Gastrocnemius medialis (tissue), 4 donors: ENCODE data around the gene ZNRF3. TPM values are rescaled to one million over a fixed set of nuclear protein-coding genes. Genes with fewer than 3 reads are reported as not detected.

Source experiments
- ATAC-seq, 2 donors: fragments of 150-250 bp; one replicate each; pipeline ENCODE4 v1.9.1; 2016
- DNase-seq, 2 donors: peaks; one replicate each; pipeline ENCODE4 v3.0.0-alpha.2; 2019
- H3K27ac ChIP-seq, 4 donors: fragments of 200-600 bp; sonication (generic); 1 replicate in 1 of 4; 2 replicates in 3 of 4; pipeline ENCODE4 v1.5.1; 2016 to 2018; ENCODE audit warnings: mild to moderate bottlenecking in 2 of 4, moderate library complexity in 1 of 4
- H3K27me3 ChIP-seq, 3 donors: fragments of 200-600 bp; sonication (generic) in 2 of 3; 1 replicate in 1 of 3; 2 replicates in 2 of 3; pipeline versions ENCODE4 v1.5.1 to v1.6.0; 2016 to 2019; ENCODE audit warnings: mild to moderate bottlenecking in 1 of 3, moderate library complexity in 1 of 3
- H3K36me3 ChIP-seq, 2 donors: fragments of 200-600 bp; sonication (generic) in 1 of 2; one replicate each; pipeline ENCODE4 v1.5.1; 2017 to 2018
- H3K4me1 ChIP-seq, 2 donors: fragments of 200-600 bp; sonication (generic) in 1 of 2; one replicate each; pipeline ENCODE4 v1.5.1; 2016 to 2017; ENCODE audit warnings: mild to moderate bottlenecking in 2 of 2
- H3K4me3 ChIP-seq, 4 donors: fragments of 200-600 bp; sonication (generic) in 3 of 4; 1 replicate in 1 of 4; 2 replicates in 3 of 4; pipeline ENCODE4 v1.5.1; 2016 to 2019; ENCODE audit warnings: mild to moderate bottlenecking in 2 of 4
- H3K9me3 ChIP-seq, 3 donors: fragments of 200-600 bp; sonication (generic) in 2 of 3; 1 replicate in 1 of 3; 2 replicates in 2 of 3; pipeline ENCODE4 v1.5.1; 2016 to 2019
- POLR2A ChIP-seq, 2 donors: fragments of 450-650 bp; IDR thresholded peaks; one replicate each; pipeline ENCODE4 v1.6.1; 2017; ENCODE audit warnings: antibody characterized with exemption in 2 of 2, mild to moderate bottlenecking in 2 of 2, moderate library complexity in 2 of 2
- in situ Hi-C, 4 donors: fragments of 200-750 bp; cut with MboI; loops; one replicate each; pipeline versions ENCODE4 v1.15.0 to v1.8.0; 2017; ENCODE audit warnings: low sequenced_read_pairs in 4 of 4
- intact Hi-C: fragments of 100-400 bp; cut with DNase I; formaldehyde crosslinking; loops from one replicate; pipeline ENCODE4 v1.15.1; 2023; ENCODE audit warnings: low total_unique reads
- total RNA-seq, 4 donors: library from RNA; depleted of rRNA; stranded (reverse); fragments of >200 nt; gene quantifications; one replicate each; pipeline versions ENCODE4 v1.1.0 to v1.2.3, GENCODE V29; 2016
- TF ChIP-seq, protein P1 (sequence below), 5 experiments: fragments of 450-650 bp in 3 of 5; fragments of 200-600 bp in 2 of 5; sonication (generic) in 2 of 5; IDR thresholded peaks in 4 of 5; conservative IDR thresholded peaks in 1 of 5; 1 replicate in 4 of 5; 2 replicates in 1 of 5; pipeline ENCODE4 v1.5.1; 2016 to 2019; ENCODE audit warnings: antibody characterized with exemption in 5 of 5, mild to moderate bottlenecking in 3 of 5, moderate library complexity in 3 of 5

ZNRF3 gene
- total RNA-seq, 4 donors from 2014 or later: 7.8 to 19.1 (median 11.1) TPM

DNA sequence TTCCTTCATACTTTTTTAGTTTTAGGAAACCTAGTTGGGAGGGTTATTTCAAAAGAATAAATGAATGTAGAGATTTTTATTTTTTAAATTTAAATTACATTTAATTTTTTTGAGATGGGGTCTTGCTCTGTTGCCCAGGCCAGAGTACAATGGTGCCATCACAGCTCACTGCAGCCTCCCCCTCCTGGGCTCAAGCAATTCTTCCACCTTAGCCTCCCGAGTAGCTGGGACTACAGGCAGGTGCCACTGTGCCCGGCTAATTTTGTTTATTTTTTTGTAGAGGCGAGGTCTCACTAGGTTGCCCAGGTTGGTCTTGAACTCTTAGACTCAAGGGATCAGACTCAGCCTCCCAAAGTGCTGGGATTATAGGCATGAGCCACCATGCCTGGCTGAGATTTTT lies 32.6 kb downstream of the ZNRF3 start:
- intact Hi-C loops: no loop called here
- in situ Hi-C loops: no loop called here
- ATAC-seq (no peak), DNase-seq (no peak)
- Histone ChIP-seq H3K4me3 (no peak overlapping the region), H3K4me1 (peaks cover 46 to 49% of the 10 kb centered on the region in 2 donors), H3K9me3 (no peaks in the 10 kb centered on the region), H3K27me3 (no peaks in the 10 kb centered on the region), H3K27ac (no peak overlapping the region), H3K36me3 (no peaks in the 10 kb centered on the region)
- no peak for TF ChIP-seq POLR2A (IDR thresholded peaks at IDR 0.05)
- TF ChIP-seq, protein P1, sequence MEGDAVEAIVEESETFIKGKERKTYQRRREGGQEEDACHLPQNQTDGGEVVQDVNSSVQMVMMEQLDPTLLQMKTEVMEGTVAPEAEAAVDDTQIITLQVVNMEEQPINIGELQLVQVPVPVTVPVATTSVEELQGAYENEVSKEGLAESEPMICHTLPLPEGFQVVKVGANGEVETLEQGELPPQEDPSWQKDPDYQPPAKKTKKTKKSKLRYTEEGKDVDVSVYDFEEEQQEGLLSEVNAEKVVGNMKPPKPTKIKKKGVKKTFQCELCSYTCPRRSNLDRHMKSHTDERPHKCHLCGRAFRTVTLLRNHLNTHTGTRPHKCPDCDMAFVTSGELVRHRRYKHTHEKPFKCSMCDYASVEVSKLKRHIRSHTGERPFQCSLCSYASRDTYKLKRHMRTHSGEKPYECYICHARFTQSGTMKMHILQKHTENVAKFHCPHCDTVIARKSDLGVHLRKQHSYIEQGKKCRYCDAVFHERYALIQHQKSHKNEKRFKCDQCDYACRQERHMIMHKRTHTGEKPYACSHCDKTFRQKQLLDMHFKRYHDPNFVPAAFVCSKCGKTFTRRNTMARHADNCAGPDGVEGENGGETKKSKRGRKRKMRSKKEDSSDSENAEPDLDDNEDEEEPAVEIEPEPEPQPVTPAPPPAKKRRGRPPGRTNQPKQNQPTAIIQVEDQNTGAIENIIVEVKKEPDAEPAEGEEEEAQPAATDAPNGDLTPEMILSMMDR (IDR thresholded peaks at IDR 0.05 in 4 of 5, conservative IDR thresholded peaks at IDR 0.05 in 1 of 5): no peak

DNA sequence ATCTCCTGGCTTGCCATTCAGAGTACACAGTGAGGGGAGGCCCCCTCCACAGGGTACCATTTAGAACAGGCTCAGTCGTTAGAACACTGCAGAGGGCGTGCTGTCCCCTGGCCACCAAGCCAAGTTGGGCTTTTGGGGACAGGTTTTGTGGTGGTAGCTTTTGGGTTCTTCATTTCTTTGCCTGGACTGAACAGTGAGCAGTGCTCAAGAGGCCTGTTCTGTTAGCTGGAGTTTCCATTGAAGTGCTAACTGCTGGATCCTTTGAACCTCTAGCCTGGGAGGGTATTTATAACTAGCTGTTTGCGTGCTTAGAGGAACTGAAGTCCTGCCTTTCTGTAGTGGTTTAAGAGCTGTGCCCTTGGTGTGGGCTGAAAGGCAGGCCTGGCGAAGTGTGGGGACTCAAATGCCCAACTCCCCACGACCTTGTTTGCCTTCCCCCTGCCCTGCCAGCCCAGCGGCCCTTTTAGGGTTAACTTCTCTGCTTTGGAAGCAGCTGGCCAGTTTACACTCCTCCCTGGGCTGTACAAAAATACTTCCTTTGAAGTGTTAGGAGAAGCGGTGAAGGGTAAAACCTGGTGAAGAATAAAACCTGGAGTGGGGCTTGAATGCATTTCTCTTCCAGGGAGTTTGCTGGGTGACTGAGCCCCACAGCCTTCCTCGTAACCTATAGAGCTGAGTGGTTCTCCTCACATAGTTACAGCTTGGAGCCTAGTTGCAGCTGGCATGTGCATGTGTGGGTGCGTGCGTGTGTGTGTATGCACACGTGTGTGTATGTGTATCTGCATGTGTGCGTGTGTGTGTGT lies 34.6 kb downstream of the ZNRF3 start:
- TF ChIP-seq, protein P1 (IDR thresholded peaks at IDR 0.05 in 4 of 5, conservative IDR thresholded peaks at IDR 0.05 in 1 of 5): no peak
- TF ChIP-seq POLR2A (IDR thresholded peaks at IDR 0.05): no peak
- no peaks in the 10 kb centered on the region for H3K27me3 ChIP-seq
- H3K27ac ChIP-seq: peak overlapping the region; percentile 60 to 82 (median 74)
- DNase-seq: no peak
- in situ Hi-C loops: no loop called here
- peaks cover 45 to 47% of the 10 kb centered on the region in 2 donors for H3K4me1 ChIP-seq
- H3K4me3 ChIP-seq: peak overlapping the region in 2 of 4 donors; percentile 6 to 21
- no peaks in the 10 kb centered on the region for H3K36me3 ChIP-seq
- intact Hi-C loops: no loop called here
- no peaks in the 10 kb centered on the region for H3K9me3 ChIP-seq
- ATAC-seq: peak; percentile 59 to 73

DNA sequence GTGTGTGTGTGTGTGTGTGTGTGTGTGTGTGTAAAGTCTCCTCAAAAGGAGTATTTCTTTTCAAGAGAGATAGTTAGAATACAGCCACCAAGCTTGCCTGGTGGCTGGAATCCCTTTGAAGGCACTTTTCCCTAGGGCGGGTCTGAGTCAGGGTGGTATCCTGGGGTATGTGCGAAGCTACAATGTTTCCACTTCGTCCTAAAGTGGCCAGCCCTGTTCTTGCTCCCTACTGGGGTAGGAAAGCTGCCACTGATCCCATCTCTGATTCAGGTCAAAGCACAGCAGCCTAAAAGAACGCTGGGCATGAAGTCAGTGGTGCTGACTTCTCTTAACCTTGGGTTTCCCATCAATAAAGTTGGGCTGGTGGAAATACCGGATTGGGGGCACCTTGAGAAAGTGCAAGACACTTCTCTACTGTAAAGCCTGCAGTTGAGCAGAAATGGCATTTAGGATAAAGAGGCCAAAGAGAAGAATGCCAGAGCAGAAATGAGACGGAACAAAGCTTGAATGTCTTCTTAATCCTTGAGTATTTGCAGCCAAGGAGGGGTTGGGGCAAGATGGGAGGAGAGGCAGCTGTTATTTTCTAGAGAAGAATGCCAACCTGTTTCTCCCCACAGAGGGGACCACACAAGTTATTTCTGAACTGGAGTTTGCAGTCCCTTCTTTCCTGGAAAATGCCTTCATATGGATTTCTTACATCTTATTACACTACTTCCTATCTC lies 35.3 kb downstream of the ZNRF3 start:
- peak overlapping the region in 1 of 4 donors; percentile 21 for H3K4me3 ChIP-seq
- in situ Hi-C loops (no loop called here), intact Hi-C loops (no loop called here)

DNA sequence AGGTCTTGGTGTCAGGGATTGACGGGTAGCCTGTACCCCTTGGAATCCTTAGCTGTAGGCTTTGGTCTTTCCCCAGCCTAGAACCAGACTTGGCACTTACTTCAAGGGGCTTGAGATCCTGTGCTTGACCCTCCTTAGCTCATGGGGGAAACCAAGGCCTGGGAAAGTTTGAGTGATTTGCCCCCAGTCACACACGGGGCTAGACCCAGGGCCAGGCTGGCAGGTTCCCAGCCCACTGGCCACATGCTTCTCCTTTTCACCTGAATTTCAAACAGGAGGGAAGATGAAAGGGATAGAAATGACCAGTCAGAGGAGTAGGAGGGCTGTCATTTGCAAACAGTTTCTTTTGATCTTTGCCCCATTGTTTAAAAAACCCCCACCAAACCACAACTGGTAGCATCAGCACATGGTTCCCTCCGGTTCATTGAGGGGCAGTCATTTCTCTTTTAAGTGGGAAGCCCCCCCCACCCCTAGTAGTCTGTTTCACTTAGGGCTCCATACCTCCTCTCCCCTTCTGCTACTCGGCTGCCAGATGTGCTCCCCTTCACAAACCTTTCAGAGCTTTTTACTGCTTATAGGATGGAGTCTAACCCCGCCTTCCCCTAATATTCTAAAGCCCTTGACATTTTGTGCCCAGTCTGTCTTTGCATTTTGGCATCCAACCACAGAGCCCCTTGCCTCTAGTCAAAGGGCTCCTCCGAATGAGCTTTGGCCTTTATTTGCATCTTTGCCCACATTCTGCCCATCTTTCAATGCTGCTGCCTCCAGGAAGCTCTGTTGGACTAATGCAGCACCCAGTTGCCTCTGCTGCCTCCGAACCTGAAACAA lies 37.6 kb downstream of the ZNRF3 start:
- DNase-seq (no peak), ATAC-seq (no peak)
- Histone ChIP-seq H3K36me3 (no peaks in the 10 kb centered on the region), H3K27ac (peak overlapping the region in 1 of 4 donors; percentile 7), H3K4me3 (no peak overlapping the region), H3K9me3 (no peaks in the 10 kb centered on the region), H3K27me3 (no peaks in the 10 kb centered on the region), H3K4me1 (peaks cover 58 to 62% of the 10 kb centered on the region in 2 donors)
- no peak for TF ChIP-seq POLR2A (IDR thresholded peaks at IDR 0.05)
- TF ChIP-seq, protein P1 (IDR thresholded peaks at IDR 0.05 in 4 of 5, conservative IDR thresholded peaks at IDR 0.05 in 1 of 5): no peak
- in situ Hi-C loops: no loop called here
- intact Hi-C loops: no loop called here

More for the DNA sequence above, 35.3 kb downstream of the ZNRF3 start:
- no peaks in the 10 kb centered on the region for H3K27me3 ChIP-seq
- ATAC-seq (no peak), DNase-seq (no peak)
- H3K4me1 ChIP-seq: peaks cover 51 to 52% of the 10 kb centered on the region in 2 donors
- H3K27ac ChIP-seq: peak overlapping the region; percentile 60 to 82 (median 74)
- TF ChIP-seq, protein P1 (IDR thresholded peaks at IDR 0.05 in 4 of 5, conservative IDR thresholded peaks at IDR 0.05 in 1 of 5): no peak
- TF ChIP-seq POLR2A (IDR thresholded peaks at IDR 0.05): no peak
- H3K36me3 ChIP-seq: no peaks in the 10 kb centered on the region
- no peaks in the 10 kb centered on the region for H3K9me3 ChIP-seq
